GM11168 (cell line): Measurements from ENCODE around the gene CTBP2.
"Not testable (repeated sequence)": the region's sequence is repeated elsewhere in the genome, so short reads cannot be mapped to it uniquely, and the experiment has no call there.

Source experiments
- in situ Hi-C: fragments of 300-500 bp; cut with MboI; formaldehyde crosslinking; loops from one replicate; pipeline ENCODE4 v1.12.0; 2022; ENCODE audit warnings: low sequenced_read_pairs; ENCODE audit not compliant: unreplicated experiment

Gene CTBP2

DNA sequence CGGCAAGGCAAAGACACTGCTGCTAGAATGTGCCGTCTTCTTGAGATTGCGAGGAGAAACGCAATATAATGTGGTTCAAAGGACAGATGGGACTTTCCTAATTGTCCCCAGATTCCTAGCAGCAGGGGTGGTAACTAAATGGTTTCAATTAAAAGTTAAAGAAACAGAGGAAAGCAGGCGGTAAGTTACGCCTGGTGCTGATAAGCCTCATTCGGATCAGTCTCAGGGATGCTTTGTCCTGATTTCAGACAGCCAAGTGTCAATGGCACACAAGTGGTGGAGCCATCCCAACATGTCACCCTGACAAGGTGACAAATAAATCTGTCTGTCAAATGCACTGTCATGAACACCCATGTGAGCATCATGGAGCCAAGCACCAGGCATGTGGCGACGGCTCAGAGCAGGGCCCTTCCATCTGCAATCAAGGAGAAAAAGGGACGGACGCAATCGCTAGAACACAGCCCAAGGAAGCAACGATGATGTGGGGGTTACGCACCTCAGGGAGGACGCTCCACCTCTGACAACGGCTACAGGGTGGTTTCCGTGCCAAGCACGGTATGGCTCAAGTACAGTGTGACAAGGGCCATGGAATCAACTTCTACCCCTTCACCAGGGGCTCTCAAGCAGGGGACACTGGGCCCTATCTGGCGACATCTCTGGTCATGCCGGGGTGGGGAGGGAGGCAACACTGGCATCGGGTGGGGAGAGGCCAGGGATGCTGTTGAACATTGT lies 66.2 kb downstream of the CTBP2 start:
- in situ Hi-C loops: no loop called here

DNA sequence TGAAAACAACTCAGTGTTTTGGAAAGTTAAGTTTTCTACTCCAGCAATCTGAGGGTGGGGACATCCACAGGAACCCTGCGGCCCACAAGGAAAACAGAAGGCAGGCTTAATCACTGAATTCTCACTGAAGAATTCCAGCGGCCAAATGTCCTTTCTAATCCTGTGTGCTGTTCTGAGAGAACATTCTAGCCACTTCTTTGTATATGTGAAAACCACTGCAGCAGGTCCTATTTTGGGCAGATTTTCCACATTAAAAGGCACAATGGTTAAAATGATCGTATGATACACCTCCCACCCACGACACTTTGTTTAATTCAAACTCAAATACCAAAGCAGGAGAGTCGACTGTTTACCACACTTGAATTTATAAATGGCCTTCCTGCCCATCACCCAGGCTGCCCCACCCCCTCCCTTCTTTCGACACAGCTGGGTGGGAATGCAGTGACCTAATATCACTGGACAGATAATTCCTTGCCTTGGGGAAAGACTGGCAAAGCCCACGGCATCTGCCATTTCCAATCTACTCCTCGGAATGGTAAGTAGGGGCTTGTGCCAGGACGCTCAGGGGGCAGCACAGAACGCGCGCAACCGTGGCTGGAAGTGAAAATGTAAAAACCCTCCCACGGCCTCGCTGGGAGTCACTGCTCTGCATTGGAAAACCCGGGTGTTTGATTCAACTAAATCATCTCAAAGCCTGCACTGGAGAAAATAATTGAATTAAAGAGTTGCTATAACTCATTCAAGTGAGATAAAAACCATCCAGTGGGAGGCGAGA lies 67.0 kb downstream of the CTBP2 start:
- in situ Hi-C loops: no loop called here

DNA sequence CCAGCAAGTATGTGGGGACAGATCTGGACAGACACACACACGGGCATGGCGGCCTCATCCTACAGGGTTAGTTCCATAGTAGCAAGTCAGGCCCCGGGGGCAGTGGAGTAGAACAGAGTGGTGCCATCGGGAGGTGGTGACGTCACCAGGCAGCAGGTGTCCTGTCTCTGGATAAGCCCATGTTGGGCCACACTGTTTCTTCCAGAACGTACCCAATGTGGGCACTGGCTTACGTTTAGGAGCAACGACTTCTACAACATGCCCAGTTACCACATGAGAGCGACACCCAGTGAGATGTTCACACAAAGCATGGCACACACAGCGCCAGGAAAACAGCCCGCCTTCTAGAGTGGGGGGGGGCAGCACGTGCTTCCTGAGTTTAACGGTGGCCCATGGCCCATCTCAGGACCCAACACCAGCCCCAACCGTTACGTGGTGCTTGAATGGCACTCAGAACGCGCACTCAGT lies 67.8 kb downstream of the CTBP2 start:
- in situ Hi-C loops: no loop called here

DNA sequence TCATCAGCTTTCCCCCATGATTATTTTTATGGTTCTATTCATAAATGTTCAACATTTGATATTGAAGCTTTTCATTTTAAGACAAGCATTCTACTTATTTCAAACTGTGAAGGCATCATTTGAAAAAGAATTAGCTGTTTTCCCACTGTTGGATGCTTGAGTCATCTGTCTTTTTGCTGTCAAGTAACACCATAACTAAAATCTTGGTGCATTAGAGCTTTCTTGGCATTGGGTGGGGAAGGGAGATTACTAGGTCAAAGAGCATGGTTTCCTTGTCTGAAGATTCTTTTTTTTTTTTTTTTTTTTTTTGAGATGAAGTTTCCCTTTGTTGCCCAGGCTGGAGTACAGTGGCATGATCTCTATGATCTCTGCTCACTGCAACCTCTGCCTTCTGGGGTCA lies 68.5 kb downstream of the CTBP2 start:
- in situ Hi-C loops: no loop called here

DNA sequence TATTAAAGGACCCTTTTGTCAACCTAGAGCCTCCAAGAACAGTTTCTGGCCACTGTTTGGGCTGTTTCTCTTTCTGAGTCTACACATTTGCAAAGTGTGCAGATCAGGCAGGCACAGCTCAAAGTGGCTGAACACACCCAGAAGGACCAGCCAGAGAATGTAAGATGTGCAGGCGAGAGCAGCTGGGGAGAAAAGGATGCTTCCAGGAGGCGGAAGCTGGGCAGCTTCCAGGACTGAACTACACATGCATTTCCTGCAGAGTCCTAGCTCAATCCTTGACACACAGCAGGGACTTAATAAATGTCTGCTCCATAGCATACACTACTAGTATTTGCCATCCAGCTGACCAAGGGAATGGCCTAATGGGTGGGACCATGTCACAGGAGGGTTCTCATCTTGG lies 70.9 kb downstream of the CTBP2 start:
- in situ Hi-C loops: no loop called here

DNA sequence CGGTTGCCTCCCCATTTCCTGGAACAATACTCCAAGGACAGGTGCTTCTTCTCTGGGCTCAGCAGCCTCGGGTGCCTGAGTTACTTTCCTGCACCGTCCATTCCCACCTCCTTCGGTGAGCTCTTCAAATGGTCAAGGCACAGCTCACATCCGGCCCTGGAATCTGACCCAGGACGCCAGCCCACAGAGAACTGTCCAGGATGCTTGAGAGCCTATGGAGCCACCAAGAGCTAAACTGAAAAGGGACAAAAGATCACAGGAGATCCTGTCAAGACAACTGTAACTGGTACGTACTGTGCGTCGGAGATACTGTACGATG lies 72.5 kb downstream of the CTBP2 start:
- in situ Hi-C loops: no loop called here

DNA sequence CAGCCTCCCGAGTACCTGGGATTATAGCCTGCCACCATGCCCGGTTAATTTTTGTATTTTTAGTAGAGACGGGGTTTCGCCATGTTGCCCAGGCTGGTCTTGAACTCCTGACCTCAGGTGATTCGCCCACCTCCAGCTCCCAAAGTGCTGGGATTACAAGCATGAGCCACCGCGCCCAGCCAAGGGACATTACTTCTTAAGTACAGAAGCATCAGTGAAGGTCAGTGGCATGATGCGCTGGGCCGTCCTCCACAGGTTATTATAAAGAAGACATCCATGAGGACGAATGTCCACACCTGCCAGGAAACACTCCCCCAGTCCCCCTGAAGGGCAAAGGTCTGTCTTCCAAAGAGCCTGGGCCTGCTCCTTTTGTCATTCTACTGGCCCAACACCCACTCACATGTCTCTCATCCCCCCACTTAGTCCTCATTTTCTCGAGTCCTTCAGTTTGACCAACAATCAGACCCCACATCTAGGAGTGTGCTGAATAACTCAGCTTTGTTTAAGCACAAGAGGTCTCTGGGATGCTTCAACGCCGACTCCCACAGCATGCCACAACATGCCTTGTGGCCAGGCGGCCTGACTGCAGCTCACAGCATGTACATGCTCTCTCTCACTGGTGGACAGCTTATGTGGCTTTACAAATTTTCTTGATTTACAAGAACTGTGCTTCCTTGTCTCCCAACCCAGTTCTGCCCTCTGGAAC lies 73.0 kb downstream of the CTBP2 start:
- in situ Hi-C loops: no loop called here

DNA sequence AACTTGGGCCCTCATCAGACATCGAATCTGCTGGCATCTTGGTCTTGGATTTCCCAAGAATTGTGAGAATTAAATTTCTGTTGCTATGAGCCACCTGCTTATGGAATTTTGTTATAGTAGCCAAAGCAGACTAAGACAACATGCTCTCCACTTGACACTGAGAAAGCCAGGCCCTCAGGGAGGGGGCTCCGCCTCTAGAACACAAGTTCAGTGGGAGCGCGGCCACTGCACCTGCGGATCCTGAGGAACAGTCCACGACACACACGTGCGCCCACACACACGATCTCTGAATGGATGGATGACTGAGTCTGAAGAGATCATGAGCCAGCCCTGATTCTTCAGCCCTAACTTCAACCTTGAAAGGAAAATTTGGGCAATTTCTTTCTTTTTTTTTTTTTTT lies 73.7 kb downstream of the CTBP2 start:
- in situ Hi-C loops: no loop called here

DNA sequence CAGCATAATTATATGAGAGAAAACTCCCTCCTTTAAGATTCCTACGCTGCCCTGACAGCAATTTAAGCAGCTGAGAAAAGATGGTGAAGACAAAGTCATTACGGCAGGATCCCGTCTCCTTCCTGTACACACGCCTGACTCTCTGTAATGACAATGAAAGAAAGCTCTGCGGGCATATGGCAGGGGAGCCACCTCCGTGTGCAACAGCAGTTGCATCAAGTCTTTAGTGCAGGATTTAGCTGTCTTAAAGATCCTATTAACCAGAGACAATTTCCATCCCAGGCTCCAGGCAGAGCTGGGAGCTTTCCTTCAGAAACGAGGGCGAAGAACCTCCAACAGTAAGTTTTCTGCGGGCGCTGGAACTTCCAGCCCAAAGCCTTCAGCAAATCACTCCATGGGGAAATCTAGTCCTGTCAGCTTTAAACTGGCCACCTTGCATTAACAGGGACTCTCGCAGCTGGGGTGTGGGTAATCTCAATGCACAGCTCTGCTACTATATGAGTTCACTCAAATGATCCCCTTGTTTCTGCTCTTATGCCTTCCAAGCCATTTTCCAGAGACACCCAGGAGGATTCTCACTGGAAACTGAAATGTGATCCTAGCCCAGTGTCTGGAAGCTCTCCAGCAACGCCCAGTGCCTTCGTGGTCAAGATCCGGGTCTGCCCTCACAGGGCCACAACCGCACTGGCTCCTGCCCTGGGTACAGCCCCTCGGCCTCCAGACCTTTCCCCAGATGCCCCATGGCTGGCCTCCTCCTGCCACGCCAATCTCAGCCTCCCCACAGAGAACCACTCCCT lies 74.9 kb downstream of the CTBP2 start:
- in situ Hi-C loops: no loop called here

DNA sequence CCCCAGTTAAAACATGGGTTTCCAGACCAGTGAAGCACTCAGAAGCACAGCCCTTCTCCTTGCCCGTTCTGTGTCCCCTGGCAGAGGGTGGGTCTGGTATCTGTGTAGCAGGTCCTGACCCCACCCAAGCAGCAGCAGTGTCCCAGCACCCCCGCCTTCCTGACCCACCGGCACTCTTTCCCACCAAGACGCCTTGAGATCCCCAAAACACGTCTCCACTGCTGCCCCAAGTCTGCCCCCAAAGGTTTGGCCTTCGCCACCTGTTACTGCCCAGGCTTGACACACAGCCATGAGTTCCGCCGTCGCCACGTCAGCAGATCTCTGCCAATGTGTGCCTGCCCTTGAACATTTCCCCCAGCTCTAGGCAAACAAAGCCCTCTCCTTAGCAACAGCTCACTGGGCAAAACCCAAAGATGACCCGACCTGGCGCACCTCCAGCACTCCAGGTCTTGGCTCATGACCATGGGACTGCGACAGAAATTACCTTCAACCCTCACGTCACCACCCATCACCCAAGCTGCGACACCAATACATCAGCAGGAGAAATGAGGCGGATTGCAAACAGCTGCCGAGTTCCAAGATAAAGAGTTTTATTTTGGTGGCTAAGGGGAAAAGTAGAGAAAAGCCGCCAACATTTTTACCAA lies 75.6 kb downstream of the CTBP2 start:
- in situ Hi-C loops: no loop called here

DNA sequence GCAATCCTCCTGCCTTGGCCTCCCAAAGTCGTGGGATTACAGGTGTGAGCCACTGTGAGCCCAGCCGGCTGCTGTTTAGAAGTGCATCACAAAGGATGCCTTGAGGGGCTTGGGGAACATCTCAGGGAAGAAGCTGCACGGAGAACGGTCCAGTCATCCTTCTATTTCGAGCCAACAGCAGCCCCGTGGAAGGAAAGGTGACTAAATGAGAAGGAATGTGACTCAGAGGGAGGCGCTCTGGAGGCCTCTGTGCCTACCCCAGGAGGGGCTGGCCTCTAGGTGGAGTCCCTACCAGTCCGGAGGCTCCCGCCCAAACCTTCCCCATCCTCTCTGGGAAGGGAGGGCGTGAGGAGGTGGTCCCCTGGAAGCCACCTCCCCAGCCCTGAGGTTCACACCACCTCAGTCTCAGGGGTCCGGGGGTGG lies 76.2 kb downstream of the CTBP2 start:
- in situ Hi-C loops: no loop called here

DNA sequence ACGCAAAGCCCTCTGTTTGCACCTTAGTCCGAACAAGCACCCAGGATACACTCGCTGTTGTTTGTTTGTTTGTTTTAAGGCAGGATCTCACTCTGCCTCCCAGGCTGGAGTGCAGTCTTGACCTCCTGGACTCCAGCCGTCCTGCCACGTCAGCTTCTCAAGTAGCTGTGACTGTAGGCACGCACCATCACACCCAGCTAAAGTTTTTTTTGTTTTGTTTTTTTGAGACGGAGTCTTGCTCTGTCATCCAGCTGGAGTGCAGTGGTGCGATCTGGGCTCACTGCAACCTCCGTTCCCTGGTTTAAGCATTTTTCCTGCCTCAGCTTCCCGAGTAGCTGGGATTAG lies 76.8 kb downstream of the CTBP2 start:
- in situ Hi-C loops: no loop called here

DNA sequence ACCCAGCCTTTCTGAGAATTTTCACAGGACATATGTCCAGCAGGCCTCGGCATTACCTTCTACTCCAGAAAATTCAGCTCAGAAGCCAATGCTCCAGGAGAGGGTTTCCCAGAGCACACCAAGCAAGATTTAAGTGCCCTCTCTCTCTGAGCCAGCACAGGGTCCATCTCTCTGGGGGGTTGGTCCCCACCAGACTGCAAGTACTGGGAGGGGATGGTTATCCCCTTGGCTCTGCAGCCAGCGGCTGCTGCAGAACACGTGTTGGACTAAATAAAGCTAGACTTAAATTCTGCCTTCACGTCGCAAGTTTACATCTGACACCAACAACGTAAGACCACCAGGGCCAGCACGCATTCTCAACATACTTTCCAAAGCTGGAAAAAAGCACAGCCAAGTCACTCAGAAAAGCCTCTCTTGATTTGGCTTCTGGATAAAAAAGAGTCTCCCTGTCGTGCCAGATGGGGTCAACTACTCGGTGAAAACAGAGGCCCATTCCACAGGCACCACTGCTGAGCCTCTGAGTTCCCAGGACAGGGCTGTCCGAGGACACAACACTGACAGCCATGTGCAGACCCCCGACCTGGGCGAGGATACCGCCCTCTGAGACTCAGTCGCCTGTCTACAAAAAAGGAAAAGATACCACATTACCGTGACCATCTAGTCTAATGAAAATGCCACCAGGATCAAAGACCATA lies 77.3 kb downstream of the CTBP2 start:
- in situ Hi-C loops: no loop called here

DNA sequence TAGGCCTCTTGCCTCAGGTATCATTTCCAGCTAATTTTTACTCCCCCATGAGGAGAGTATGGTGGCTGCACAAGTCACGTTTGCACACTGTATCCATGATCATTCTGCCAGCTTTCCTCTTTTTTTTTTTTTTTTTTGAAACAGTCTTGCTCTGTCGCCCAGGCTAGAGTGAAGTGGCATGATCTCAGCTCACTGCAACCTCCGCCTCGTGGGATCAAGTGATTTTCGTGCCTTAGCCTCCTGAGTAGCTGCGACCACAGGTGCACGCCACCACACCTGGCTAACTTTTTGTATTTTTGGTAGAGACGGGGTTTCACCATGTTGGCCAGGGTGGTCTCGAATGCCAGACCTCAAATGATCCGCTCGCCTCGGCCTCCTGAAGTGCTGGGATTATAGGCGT lies 77.9 kb downstream of the CTBP2 start:
- in situ Hi-C loops: not testable (repeated sequence)

DNA sequence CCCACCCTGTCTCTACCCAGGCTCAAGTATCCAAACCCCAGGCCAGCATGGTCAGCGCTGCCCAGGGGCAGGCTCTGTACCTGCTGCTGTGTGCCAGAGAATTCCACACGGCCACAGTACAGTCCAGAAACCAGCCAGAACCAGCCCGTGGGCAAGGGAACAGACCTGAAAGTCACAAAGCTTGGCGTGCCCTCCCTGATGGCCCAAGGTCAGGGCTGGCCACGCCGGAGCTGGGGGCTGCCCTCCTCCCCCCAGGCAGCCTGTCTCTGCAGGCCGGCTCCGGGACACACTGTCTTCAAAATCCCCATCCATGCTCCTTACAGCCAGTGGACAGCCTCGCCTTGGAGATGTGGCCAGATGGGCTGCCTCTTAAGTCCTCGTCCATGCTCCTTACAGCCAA lies 78.4 kb downstream of the CTBP2 start:
- in situ Hi-C loops: no loop called here

DNA sequence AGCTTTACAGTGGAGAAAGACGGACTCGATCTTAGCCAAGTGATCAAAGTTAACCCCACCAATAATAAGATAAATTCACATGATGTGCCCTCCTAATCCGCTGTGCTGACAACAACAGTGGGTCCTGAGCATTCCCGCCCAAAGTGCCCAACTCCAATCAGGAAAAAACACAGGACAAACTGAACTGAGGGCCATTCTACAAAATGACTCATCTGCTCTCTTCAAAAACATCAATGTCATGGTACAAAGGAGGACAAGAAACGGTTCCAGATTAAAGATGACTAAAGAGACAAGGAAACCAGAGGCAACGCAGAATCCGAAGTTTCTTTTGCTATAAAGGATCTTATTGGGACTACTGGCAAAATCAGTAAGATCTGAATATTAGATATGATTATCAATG lies 79.4 kb downstream of the CTBP2 start:
- in situ Hi-C loops: no loop called here

DNA sequence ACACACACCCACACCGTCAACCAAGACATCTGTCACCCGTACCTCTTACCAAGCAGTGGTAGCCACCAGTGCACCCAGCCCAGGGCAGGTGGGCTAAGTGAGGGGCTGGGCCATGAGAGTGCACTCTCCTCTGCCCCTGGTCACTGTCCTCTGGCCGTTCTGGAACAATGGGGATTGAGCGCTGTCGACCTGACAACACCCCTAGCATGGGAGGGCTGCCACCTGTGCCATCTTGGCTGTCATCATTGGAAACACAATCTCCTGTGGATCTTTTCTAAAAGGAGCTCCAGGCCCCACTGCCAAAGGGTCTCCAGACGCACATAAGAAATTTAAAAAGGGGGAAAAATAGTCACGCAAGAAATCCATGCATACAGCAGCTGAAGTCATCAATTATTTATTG lies 80.1 kb downstream of the CTBP2 start:
- in situ Hi-C loops: no loop called here

DNA sequence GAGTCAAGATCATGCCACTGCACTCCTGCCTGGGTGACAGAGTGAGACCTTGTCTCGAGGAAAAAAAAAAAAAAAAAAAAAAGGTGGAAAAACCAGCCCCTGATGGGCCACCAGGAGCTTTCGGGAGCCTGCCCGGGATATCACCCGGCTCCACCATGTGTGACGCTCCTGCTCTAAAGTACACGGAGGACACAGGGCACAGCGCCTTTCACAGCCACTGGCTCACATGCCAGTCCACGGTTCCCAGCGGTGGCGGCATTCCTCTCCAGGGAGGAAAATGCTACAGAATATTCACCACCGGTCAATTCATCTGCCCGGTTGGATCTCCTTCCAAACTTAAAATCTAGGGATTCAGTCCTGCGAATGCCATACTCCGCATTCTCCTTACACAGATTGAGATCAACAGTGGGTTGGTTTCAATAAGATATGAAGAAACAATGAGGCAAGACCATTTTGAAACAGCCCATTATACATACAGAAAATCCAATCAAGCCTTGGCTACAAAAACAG lies 81.2 kb downstream of the CTBP2 start:
- in situ Hi-C loops: no loop called here

DNA sequence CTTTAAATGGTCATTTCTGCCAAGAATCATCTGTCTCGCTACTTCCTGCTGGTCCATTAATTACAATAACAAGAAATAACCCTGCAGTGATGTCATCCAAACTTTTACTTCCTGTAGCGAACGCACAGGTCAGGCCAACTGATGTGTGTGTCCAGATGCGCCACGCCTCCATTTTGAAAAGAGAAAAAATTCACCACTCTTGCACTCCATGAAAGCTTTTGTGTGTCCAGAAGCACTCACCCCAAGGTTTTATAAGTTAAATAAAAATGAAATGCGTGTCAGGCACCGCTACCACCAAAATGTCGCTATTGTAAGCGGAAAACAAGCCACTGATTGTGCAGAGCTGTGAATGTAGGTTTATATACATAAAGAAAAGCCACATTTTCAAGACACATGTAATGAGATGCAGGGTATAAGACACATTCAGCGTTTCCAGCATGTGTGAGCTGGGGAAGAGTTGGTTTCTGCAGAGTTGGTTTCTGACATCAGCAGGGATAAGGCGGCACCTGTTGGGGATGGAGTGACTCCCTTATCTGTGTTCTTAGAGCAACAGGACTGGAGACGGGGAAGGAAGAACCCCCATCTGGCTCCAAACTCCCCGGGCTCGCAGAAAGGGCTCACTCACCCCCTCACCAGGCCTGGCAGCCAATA lies 83.3 kb downstream of the CTBP2 start:
- in situ Hi-C loops: no loop called here
